ENCODE results near the gene CSNK1G3.

- no peak for TF ChIP-seq CTCF (IDR thresholded peaks at IDR 0.05)
- no peak for TF ChIP-seq SIN3A (IDR thresholded peaks at IDR 0.05; ENCODE audit: borderline replicate concordance, insufficient read depth, low read depth, low read length)
- TF ChIP-seq REST (IDR thresholded peaks at IDR 0.05; ENCODE audit: insufficient read depth in 1 of 2, low read depth in 2 of 2, low read length in 1 of 2): no peak
Observed at GRCh38 chr5:123579410-123579809, 67.4 kb downstream of the CSNK1G3 start.

Data from Panc1 (cell line).